ENCODE data around the gene FLYWCH2. TPM values are rescaled to one million over a fixed set of nuclear protein-coding genes. Genes with fewer than 3 reads are reported as not detected.

The FLYWCH2 gene
- total and polyA plus RNA-seq, 2 of the 13 experiments (the other 11 are each of a cell fraction or from before 2014, with no cell fraction given): 16.9 to 19.8 TPM

GRCh38 chr16:2838928-2839327 lies 44.1 kb upstream of the FLYWCH2 start (continued):
- TF ChIP-seq PAXIP1 (CRISPR knock-in tag; conservative IDR thresholded peaks at IDR 0.05): no peak
- no peak for TF ChIP-seq FOXJ3 (CRISPR knock-in tag; IDR thresholded peaks at IDR 0.05; ENCODE audit: borderline replicate concordance)
- TF ChIP-seq REL (CRISPR knock-in tag; conservative IDR thresholded peaks at IDR 0.05): no peak
- no peak for TF ChIP-seq ZNF773 (CRISPR knock-in tag; IDR thresholded peaks at IDR 0.05; ENCODE audit: borderline replicate concordance)
- TF ChIP-seq ZSCAN12 (CRISPR knock-in tag; IDR thresholded peaks at IDR 0.05): no peak
- no peak for TF ChIP-seq ZSCAN21 (CRISPR knock-in tag; IDR thresholded peaks at IDR 0.05; ENCODE audit: borderline replicate concordance)
- no peak for TF ChIP-seq RNF219 (CRISPR knock-in tag; IDR thresholded peaks at IDR 0.05)
- TF ChIP-seq HMGXB4 (CRISPR knock-in tag; IDR thresholded peaks at IDR 0.05; ENCODE audit: borderline replicate concordance in 1 of 2, low read depth in 1 of 2): peak; percentile 68 to 75; a peak in 3 of 4 replicates
- no peak for TF ChIP-seq PHF8 (CRISPR knock-in tag; IDR thresholded peaks at IDR 0.05)
- no peak for TF ChIP-seq ETS1 (CRISPR knock-in tag; IDR thresholded peaks at IDR 0.05)
- TF ChIP-seq ZNF530 (CRISPR knock-in tag; IDR thresholded peaks at IDR 0.05; ENCODE audit: low read depth): no peak
- no peak for TF ChIP-seq RBM22 (optimal IDR thresholded peaks at IDR 0.05; ENCODE audit: low read length)
- no peak for TF ChIP-seq PCBP1 (IDR thresholded peaks at IDR 0.05; ENCODE audit: borderline replicate concordance, low read depth, low read length)
- no peak for TF ChIP-seq ZUFSP (CRISPR knock-in tag; IDR thresholded peaks at IDR 0.05; ENCODE audit: borderline replicate concordance)
- no peak for TF ChIP-seq NR2F6 (IDR thresholded peaks at IDR 0.05)
- TF ChIP-seq NR2F6 (CRISPR knock-in tag; IDR thresholded peaks at IDR 0.05): no peak
- no peak for TF ChIP-seq SAFB2 (CRISPR knock-in tag; IDR thresholded peaks at IDR 0.05; ENCODE audit: borderline replicate concordance, low read depth)
- no peak for TF ChIP-seq ZNF556 (CRISPR knock-in tag; IDR thresholded peaks at IDR 0.05; ENCODE audit: borderline replicate concordance)
- no peak for TF ChIP-seq ZNF891 (CRISPR knock-in tag; IDR thresholded peaks at IDR 0.05)

Data from HepG2 (cell line).